ENCODE data around the gene ID2. TPM values are rescaled to one million over a fixed set of nuclear protein-coding genes. Genes with fewer than 3 reads are reported as not detected.

ID2 gene
- total and polyA plus RNA-seq, 2 of the 13 experiments (the other 11 are each of a cell fraction or from before 2014, with no cell fraction given) = 214 to 719 TPM

- Histone ChIP-seq H3K79me2 (ENCODE audit: insufficient read depth, low read length) (no peaks in the 10 kb centered on the region), H3K27me3 (ENCODE audit: control insufficient read depth in 1 of 2, insufficient read depth in 2 of 2, low read length in 2 of 2) (no peaks in the 10 kb centered on the region), H3K36me3 (replicated peaks in 1 of 2; ENCODE audit: control insufficient read depth in 1 of 2, insufficient read depth in 2 of 2, low read length in 2 of 2) (no peaks in the 10 kb centered on the region), H3K27ac (ENCODE audit: extremely low read length, insufficient read depth, low read length) (no peak overlapping the region), H3K9ac (ENCODE audit: insufficient read depth, low read depth, low read length) (no peak overlapping the region), H2AFZ (ENCODE audit: low read length) (no peak overlapping the region), H3K4me1 (ENCODE audit: insufficient read depth, low read length) (peaks cover 15% of the 10 kb centered on the region), H4K20me1 (ENCODE audit: insufficient read depth, low read length) (no peaks in the 10 kb centered on the region), H3K4me3 (replicated peaks in 1 of 3; ENCODE audit: insufficient read depth in 1 of 3, low read depth in 2 of 3, low read length in 3 of 3) (no peak overlapping the region), H3K4me2 (ENCODE audit: low read depth, low read length) (0 out of 2 replicates have a peak overlapping the region, but pooled peaks have one; percentile 2), H3K9me3 (ENCODE audit: low read length) (peaks cover 12% of the 10 kb centered on the region)
- DNase-seq (ENCODE audit: low spot score) = no peak
- peak; percentile 14 for TF ChIP-seq TEAD3 (CRISPR knock-in tag; optimal IDR thresholded peaks at IDR 0.05; ENCODE audit: borderline replicate concordance)
- TF ChIP-seq SOX5 (CRISPR knock-in tag; IDR thresholded peaks at IDR 0.05; ENCODE audit: borderline replicate concordance) = 0 out of 2 replicates have a peak, but pooled peaks have one; percentile 29
- no peak for TF ChIP-seq ZNF850 (CRISPR knock-in tag; conservative IDR thresholded peaks at IDR 0.05)
- TF ChIP-seq SUZ12 (IDR thresholded peaks at IDR 0.05; ENCODE audit: low read depth, low read length) = no peak
- no peak for TF ChIP-seq SOX13 (IDR thresholded peaks at IDR 0.05)
- peak in 1 of 2 experiments; percentile 26; a peak in 1 of 4 replicates for TF ChIP-seq SOX13 (CRISPR knock-in tag; conservative IDR thresholded peaks at IDR 0.05 in 1 of 2, IDR thresholded peaks at IDR 0.05 in 1 of 2)
- no TSS peak for BruUV-seq (replicated peaks)
- CTCF ChIA-PET (ENCODE audit: low intra/inter-chr PET ratio, low total read pairs) = no interaction called here
- FAIRE-seq = peak; percentile 39
- WGBS (ENCODE audit: low lambda C conversion rate) = 9% methylated on average over 3 of the region's 3 CpGs
- POLR2A ChIA-PET = interaction anchor here (1.1 to 2.0 kb wide), 3 partner anchors 10 to 13 kb away, joined by 4 to 13 read pairs (median 10); partner anchors contain the start of gene ID2
- intact Hi-C loops (cut with micrococcal nuclease; ENCODE audit: unreplicated experiment) (no loop called here), in situ Hi-C loops (cut with HindIII; ENCODE audit: extremely low pct_ligation_motif_present, low pct_unique_long_range_greater_than_20kb) (no loop called here)
- ATAC-seq = peak; percentile 64
Observed at GRCh38 chr2:8669157-8669817, 12.6 kb upstream of the ID2 start.

DNA sequence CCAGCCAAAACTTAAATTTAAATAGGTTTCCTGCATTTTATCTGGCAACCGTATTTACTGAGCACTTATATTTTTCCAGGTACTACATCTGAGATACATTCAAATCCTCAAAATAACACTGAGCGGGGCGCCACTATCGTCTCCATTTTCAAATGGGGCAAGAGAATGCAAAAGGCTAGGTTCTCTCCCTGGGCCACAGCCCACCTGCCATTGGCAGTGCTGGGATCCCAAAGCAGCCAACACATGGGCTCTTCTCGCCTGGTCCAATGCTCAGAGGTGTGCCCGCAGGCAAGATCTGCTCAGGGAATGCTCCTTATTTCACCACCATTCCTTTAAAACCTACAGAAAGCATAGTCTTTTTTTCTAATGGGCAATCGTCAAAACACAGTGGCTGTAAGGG, 11.3 kb upstream of the ID2 start:
- WGBS (ENCODE audit: low lambda C conversion rate) = 83% methylated on average over 7 of the region's 7 CpGs
- ATAC-seq (no peak), FAIRE-seq (no peak), DNase-seq (ENCODE audit: low spot score) (no peak)
- peaks cover 22% of the 10 kb centered on the region for H3K4me1 ChIP-seq (ENCODE audit: insufficient read depth, low read length)
- no peaks in the 10 kb centered on the region for H3K36me3 ChIP-seq (replicated peaks in 1 of 2; ENCODE audit: control insufficient read depth in 1 of 2, insufficient read depth in 2 of 2, low read length in 2 of 2)
- ChIA-PET POLR2A (interaction anchor here (1.6 to 2.0 kb wide), 2 partner anchors 9 to 11 kb away, joined by 10 to 13 read pairs; partner anchors contain the start of gene ID2), CTCF (ENCODE audit: low intra/inter-chr PET ratio, low total read pairs) (no interaction called here)
- no peak overlapping the region for H3K4me3 ChIP-seq (replicated peaks in 1 of 3; ENCODE audit: insufficient read depth in 1 of 3, low read depth in 2 of 3, low read length in 3 of 3)
- no peaks in the 10 kb centered on the region for H3K27me3 ChIP-seq (ENCODE audit: control insufficient read depth in 1 of 2, insufficient read depth in 2 of 2, low read length in 2 of 2)
- H2AFZ ChIP-seq (ENCODE audit: low read length) = no peak overlapping the region
- H3K4me2 ChIP-seq (ENCODE audit: low read depth, low read length) = no peak overlapping the region
- no peaks in the 10 kb centered on the region for H4K20me1 ChIP-seq (ENCODE audit: insufficient read depth, low read length)
- intact Hi-C loops (cut with micrococcal nuclease; ENCODE audit: unreplicated experiment) = no loop called here
- no TSS peak for BruUV-seq (replicated peaks)
- H3K9ac ChIP-seq (ENCODE audit: insufficient read depth, low read depth, low read length) = no peak overlapping the region
- H3K27ac ChIP-seq (ENCODE audit: extremely low read length, insufficient read depth, low read length) = no peak overlapping the region
- H3K79me2 ChIP-seq (ENCODE audit: insufficient read depth, low read length) = no peaks in the 10 kb centered on the region
- H3K9me3 ChIP-seq (ENCODE audit: low read length) = peaks cover 20% of the 10 kb centered on the region
- in situ Hi-C loops (cut with HindIII; ENCODE audit: extremely low pct_ligation_motif_present, low pct_unique_long_range_greater_than_20kb) = no loop called here
- TF ChIP-seq SNAPC2 (CRISPR knock-in tag; IDR thresholded peaks at IDR 0.05) = no peak
- TF ChIP-seq DZIP1 (CRISPR knock-in tag; IDR thresholded peaks at IDR 0.05) = no peak
- no peak for TF ChIP-seq ZNF572 (CRISPR knock-in tag; IDR thresholded peaks at IDR 0.05)
- TF ChIP-seq ZNF496 (CRISPR knock-in tag; IDR thresholded peaks at IDR 0.05; ENCODE audit: insufficient replicate concordance) = no peak

Measured in HepG2 (cell line).